ENCODE results near the gene MTCH2.
"Not testable (repeated sequence)": the region's sequence is repeated elsewhere in the genome, so short reads cannot be mapped to it uniquely, and the experiment has no call there.

Gene MTCH2

DNA sequence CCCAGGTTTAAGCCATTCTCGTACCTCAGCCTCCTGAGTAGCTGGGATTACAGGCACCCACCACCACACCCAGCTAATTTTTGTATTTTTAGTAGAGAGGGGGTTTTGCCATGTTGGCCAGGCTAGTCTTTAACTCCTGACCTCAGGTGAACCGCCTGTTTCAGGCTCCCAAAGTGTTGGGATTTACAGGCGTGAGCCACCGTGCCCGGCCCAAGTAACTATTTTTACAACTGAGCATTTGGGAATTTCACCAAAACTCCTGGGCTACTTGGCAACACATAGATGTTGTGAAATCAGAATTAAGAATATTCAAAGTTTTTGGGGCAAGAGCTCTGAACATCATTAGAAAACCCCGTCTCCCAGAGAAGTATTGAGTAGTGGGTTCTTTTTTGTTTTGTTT is 1.9 kb downstream of the MTCH2 start:
- DNase-seq (ENCODE audit: low read depth in 2 of 3, low spot score in 1 of 3): not testable (repeated sequence)

DNA sequence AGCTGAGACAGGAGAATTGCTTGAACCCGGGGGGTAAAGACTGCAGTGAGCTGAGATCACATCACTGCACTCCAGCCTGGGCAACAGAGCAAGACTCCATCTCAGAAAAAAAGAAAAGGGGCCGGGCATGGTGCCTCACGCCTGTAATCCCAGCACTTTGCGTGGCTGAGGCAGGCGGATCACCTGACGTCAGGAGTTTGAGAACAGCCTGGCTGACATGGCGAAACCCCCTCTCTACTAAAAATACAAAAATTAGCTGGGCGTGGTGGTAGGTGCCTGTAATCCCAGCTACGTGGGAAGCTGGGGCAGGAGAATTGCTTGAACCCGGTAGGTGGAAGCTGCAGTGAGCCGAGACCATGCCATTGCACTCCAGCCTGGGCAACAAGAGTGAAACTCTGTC is 6.0 kb downstream of the MTCH2 start:
- DNase-seq (ENCODE audit: low read depth in 2 of 3, low spot score in 1 of 3): not testable (repeated sequence)

DNA sequence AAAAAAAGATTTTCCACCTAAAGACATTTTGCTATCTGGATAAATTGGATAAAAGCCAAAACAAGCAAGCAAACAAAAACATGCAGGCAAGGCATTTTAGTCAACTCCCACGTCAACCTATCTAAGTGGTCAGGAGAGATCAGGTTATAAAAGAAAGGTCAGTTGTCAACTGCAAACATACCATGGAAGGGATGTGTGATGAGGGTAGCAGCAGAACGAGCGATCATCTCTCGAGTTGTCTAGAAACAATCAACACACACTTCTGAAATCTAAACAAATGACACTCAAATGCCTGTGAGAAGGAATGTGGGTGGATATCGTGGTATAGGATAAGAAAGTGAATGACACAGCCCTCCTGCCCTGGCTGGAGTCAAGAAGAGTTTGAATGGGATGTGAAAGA is 10.9 kb downstream of the MTCH2 start:
- no peak for DNase-seq (ENCODE audit: low read depth in 2 of 3, low spot score in 1 of 3)

DNA sequence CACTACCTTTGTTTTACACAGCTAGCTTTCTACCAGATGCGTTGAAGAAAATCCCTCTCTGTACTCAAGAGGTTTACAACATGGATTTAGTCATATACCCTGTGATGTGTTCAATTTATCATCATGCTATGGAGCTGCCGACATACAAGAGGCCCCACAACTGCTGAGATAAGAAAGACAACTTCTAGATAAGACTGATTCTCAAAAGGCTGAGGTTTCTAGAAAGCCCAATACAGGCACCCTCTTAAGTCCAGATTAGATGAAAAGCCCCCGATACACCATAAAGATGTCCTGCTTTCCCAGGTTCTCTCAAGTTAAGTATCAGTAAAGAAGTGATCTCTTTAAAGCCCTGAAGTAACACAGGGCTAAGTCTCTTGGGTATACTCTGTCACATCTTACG is 14.3 kb downstream of the MTCH2 start:
- DNase-seq (ENCODE audit: low read depth in 2 of 3, low spot score in 1 of 3): no peak

DNA sequence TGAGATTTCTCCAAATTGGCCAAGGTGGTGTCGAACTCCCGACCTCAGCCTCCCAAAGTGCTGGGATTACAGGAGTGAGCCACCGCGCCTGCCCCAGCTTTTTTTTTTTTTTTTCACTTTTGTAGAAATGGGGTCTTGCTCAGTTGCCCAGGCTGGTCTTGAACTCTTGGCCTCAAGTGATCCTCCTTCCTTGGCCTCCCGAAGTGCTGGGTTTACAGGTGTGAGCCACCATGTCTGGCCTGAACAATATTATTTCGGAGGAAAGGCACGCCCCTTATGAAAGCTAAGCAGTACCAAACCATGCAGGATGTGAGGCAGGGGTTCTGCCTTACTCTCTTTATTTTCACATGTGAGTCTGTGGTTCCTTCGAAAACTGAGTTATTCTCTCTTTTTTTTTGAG is 16.1 kb downstream of the MTCH2 start:
- no peak for DNase-seq (ENCODE audit: low read depth in 2 of 3, low spot score in 1 of 3)

DNA sequence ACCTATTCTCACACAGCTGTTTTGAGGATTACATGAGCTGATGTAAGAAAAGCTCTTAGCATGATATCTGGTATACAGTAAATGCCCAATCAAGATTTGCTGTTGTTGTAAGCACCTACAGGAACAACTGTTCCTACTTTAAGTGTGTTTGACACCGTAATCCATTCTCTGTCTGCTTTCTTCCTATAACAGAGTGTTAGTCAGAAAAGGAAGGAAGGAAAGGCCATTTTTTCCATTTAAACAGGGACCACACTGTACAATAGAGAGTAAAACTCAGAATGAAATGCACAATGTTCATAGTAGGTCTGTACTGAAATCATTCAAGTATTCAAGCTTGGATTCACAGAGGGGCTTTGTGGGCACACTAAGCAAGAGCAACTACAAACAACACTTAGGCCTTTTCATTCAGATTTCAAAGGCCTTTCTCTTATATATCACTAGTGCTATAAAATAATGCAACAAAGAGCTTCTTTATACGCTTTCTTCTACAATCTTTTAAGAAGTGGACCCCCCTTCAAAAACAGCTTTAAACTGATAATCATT is 21.5 kb downstream of the MTCH2 start:
- DNase-seq (ENCODE audit: low read depth in 2 of 3, low spot score in 1 of 3): no peak

DNA sequence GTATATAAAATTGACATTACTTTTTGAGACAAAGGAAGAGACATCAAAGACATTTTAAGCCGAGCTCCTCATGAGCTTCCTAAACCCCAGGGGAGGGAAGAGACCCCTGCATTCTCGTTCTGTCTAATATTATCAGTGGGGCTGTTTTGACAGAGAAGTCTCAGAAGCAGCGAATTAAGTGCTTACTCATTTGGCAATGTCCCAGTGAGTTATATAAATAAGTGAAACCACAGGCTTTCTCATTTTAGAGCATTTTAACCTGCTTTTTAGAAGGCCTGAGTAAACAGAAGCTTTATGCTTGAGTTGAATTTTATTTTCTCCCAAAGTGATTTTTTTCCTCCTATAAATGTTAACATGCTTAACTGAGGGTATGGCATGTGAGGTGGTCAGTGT is 24.9 kb downstream of the MTCH2 start:
- DNase-seq (ENCODE audit: low read depth in 2 of 3, low spot score in 1 of 3): no peak

DNA sequence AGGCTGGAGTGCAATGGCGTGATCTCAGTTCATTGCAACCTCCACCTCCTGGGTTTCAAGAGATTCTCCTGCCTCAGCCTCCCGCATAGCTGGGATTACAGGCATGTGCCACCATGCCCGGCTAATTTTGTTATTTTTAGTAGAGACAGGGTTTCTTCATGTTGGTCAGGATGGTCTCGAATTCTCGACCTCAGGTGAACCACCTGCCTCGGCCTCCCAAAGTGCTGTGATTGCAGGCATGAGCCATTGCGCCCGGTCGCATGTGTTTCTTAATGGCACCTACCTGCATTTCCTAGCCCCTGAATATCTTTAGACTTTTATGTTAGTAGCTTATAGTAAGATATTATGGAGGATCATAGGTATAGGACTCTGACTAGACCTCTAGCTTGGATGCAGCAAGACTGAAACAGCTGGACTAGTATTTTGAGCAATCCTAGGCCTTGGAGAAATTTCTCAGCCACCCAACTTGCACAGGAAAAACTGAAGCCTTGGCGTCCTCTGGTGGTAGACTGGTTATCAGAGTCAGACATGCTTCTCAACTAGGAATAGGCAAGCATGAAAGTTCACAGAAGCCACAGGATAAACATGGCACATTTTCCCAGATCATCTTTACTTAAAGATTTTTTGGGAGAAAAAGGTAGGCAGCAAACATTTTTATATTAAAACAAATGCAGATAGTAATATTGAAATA is 25.5 kb downstream of the MTCH2 start:
- no peak for DNase-seq (ENCODE audit: low read depth in 2 of 3, low spot score in 1 of 3)

DNA sequence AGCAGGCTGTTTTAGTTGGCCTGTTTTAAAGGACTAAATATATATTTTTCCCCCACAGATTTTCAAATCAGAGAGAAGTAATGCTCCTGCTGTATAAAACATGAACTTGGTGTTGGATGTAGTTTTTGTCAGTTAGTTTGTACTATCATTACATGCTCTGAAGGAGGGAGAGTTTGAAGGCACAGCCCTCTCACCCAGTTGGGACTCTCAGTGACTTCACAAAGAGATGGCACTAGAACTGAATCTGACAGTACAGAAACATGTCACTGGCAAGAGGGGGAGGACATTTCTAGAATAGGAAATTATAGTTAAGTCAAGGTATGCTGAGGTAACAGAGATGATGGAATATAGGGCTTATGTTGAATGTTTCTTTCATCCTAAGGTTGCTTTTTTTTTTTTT is 27.1 kb downstream of the MTCH2 start:
- no peak for DNase-seq (ENCODE audit: low read depth in 2 of 3, low spot score in 1 of 3)

DNA sequence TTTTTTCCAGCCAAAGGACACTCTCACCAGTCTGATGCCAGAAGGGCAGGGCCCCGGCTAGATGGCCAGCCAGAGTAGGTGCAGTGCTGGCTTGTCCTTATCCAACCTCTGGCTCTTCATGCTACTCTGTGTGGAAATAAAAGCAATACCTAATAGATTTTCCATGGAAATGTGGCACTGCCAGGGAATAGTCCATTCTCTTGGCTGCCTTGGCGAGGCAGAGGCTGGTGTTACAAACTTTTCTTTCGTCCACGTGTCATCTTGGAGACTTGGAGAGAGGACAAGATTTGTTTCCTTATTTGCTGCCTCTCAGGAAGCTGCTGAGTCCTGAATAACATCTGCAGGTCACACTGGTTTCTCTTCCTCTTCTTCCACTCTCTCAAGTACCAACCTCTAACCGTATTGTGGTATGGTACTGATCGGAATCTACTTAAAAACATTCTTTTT is 31.0 kb downstream of the MTCH2 start:
- DNase-seq (ENCODE audit: low read depth in 2 of 3, low spot score in 1 of 3): no peak

DNA sequence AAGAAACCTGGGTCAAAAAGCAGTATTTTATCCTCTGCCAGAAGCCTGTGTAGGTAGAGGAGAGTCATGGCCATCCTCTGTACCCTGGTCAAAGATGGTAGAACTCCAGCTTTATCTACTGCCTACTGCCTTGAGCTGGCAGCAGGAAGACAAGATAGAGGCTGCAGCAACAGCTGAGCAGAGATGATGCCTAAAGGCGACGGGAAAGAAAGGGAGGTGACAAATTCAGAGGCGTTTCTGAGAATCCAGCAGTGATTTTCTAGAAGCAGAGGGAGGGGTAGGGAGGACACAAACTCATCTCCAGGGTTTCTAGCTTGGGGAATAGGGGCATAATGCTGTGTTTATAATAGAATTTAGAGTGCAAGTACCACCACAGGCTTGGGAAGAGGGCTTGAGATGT is 32.7 kb downstream of the MTCH2 start:
- no peak for DNase-seq (ENCODE audit: low read depth in 2 of 3, low spot score in 1 of 3)

DNA sequence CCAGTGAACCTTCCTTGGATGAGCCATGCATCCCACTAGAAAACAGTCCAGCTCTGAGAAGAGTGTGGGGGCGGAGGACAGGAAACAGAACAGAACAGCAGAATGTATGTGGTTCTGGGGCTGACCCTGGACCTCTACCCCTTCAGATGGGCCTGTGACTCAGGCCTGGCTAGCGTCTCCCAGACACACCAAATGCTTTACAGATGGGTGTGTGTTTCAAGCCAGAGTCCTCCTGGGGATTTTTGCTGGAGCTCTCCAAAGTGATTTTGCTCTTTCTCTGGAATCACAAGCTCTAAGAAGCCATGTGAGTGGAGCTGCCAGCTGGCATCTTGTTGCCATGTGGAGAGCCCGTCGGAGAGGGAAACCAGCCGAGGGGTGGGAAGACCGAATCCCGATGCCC is 35.0 kb downstream of the MTCH2 start:
- DNase-seq (ENCODE audit: low read depth in 2 of 3, low spot score in 1 of 3): no peak

DNA sequence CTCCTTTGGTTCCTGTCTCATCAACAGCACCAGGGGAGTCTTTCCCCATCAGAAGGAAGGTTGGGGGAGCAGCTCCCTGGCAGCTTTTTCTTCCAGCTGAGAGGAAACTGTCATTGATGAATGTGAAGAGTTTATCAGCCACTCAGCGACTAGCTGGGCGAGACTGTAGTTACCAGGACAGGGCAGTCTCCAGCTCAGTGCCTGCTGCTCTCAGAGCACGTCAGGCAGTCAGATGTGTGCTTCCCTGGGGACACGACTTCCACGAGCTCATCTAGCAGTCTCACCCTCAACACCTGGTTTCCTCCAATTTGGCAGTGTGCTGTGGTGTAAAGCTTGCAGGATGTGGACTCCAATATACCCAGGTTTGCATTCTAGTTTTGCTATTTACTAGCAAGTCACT is 35.6 kb downstream of the MTCH2 start:
- no peak for DNase-seq (ENCODE audit: low read depth in 2 of 3, low spot score in 1 of 3)

DNA sequence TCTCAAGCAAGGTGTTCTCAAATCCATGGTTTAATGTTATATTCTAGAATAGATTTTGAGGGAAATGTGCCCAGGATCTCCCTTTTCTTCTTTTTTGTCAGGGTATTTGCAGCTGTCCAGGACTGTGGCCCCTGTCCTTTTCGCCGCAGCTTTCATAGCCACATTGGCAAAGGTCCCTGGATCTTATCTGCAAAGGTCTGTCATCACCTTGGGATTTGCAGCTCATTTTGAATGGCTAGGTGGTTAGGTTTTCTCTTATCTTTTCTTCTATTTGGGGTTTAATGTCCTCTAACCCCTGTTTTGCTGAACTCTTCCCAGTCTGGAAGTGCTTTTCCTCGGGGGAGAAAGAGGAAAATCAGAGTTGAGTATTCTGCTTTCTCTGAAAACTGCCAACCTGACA is 36.4 kb downstream of the MTCH2 start:
- no peak for DNase-seq (ENCODE audit: low read depth in 2 of 3, low spot score in 1 of 3)

DNA sequence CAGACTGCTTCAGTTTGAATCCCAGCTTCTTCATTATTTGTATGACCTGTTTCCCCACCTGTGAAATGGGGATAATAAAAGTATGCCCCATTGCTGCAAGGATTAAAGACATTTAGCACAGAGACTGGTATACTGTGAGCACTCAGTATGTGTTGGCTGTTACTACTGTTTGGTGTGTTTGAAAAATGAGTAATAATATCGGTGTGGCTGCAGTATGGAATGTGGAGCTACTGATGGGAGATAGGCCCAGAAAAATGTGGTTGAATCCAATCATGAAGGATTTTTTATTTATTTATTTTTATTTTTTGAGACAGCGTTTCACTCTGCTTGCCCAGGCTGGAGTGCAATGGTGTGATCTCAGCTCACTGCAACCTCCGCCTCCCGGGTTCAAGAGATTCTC is 39.1 kb downstream of the MTCH2 start:
- DNase-seq (ENCODE audit: low read depth in 2 of 3, low spot score in 1 of 3): no peak

DNA sequence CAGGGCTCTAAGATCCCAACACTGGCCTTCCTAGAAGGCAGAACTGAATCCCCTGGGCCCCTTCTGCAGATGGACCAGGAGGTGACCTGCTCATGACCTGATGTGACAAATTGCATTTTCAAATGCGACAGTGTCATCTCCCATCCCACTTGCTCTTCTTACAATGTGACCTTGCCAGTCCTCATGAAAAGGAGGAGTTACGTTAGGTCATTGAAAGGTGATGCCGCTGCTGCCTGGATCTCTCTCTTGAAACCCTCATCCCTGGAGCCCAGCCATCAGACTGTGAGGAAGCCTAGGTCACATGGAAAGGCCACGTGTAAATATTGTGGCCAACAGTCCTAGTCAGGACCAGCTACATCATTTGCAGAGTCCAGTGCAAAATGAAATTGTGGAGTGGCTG is 42.5 kb downstream of the MTCH2 start:
- no peak for DNase-seq (ENCODE audit: low read depth in 2 of 3, low spot score in 1 of 3)

DNA sequence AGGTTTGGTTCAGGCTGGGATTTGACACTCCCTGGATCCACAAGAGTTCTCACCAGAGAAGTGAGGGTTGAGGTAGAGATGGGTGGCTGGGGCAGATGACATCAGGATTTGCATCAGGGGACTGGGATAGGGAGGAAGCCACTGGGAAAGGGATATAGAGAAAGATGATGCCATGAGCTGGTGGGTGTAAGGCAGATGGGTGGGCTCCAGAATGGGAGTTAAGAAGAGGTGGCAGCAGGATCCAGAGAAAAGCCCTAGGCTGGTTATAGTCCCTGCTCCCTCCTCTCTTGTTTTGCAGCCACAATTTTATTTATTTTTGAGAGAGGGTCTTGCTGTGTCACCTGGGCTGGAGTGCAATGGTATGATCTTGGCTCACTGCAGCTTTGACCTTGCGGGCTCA is 46.4 kb downstream of the MTCH2 start:
- no peak for DNase-seq (ENCODE audit: low read depth in 2 of 3, low spot score in 1 of 3)

DNA sequence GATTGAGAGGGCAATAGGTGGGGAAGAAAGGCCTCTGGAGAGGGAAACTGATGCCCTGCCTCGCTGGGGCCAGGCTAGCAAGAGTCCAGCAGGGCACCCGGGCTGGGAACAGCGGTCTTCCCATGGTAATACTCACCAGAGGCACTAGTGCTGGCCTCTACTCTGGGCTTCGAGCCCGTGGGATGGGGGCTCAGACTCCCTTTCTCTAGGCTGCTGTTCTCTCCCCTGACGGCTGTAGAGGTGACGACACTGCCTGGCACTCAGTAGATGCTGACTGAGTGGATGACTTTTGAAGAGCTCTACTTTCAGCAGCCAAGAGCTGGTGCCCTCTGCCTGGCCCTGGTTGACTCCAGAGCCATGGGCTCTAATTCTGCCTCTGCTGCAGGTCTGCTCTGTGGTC is 47.3 kb downstream of the MTCH2 start:
- no peak for DNase-seq (ENCODE audit: low read depth in 2 of 3, low spot score in 1 of 3)

DNA sequence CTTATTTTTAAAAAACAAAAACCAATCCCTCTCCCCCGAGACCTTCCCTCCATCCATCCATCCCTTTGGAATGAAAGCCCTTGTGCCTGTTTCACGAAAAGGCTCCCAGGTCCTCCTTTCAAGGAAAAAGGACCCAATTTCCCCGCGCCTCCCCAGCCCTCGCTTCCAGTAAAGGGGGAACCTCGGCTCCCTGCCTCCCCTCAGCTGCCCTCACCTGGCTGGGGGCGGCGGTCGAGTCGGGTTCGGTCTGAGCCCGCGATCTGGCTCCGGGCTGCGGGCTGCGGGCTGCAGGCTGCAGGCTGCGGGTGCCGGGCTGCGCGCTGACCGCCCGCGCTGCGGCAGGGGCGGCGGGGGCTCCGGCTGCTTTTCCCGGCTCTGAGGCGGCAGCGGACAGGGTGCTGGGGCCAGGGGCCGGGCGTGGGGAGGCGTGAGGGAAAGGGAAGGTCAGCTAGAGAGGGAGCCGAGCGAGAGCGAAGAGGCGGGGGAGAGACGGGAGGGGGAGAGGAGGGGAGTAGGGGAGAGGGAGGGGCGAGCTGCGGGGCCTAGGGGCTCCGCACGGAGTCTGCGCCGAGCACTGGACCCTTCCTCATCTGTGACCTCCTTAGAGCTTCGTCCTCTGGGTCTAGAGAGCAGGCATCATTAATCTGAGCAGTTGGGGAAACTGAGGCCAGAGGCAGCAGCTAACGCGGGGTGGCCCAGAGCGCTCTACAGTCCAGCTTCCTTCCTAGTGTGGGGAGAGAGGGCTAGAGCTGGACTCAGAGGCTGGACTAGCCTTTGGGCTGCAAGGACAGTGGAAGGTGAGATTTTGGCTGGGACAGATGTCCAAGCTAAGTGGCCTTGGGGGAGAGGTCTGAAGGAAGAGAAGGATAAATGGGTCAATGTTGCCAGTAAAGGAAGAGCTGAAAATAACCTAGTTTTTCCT is 48.2 kb downstream of the MTCH2 start, which contains the start of gene C1QTNF4:
TSS of gene C1QTNF4 (minus strand) at position 478 of the 922 bp plus-strand sequence. CDS start 3,601 bp downstream, outside the sequence.
- no peak for DNase-seq (ENCODE audit: low read depth in 2 of 3, low spot score in 1 of 3)

DNA sequence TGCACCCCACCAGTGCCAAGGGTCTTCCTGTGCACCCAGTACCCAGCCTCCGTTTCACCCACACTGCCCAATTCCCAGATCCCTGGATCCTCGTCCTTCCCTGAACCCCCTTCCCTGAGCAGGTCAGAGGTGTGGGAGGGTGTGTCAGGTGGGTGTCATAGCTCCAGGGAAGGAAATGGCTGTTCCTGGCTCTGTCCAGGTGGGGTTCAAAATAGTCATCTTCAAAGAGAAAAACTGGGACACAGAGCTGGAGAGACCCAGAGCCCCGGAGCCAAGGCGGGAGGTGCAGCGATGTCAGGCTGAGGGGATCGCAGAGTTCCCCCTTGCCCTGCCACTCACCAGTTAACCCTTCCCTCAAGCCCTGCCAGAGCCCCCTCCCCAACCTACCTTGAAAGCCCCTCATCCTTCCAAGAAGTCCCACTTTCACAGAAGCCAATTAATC is 48.8 kb downstream of the MTCH2 start:
- no peak for DNase-seq (ENCODE audit: low read depth in 2 of 3, low spot score in 1 of 3)

DNA sequence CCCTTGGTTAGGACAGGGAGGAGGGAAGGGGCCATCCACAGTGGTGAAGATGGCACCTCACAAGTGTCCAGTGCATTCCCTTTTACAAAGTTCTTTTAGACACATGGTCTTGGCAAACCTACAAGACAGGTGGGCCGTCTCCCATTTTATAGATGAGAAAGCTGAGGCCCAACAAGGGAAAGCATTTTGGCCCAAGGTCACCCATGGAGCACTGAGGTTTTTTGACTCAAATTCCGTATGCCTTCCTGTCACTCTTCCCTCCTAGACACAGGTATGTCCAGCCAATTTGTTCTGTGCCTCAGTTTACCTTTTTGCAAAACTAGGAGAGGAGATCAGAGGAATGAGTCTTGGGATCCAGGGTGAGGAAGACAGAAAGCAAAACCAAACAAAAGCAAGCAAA is 49.4 kb downstream of the MTCH2 start:
- DNase-seq (ENCODE audit: low read depth in 2 of 3, low spot score in 1 of 3): no peak

DNA sequence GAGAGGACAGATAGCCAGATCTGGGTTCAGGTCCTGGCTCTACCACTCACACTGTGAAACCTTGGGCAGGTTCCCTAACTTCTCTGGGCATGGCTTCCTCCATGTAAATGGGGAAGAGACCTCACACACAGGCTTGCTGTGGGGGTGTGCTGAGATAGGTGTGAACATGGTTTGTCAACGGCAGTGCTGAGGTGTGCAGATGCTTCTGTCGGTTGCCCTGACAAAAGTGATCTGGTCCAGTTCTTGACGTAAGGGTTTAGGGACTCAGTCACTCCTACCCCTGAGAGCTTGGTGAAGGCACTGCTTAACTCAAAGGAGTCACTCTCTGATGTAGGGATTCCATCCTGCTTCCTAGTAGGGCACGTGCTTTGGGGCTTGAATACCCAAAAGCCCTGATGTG is 50.1 kb downstream of the MTCH2 start:
- no peak for DNase-seq (ENCODE audit: low read depth in 2 of 3, low spot score in 1 of 3)

Data from stimulated activated CD4-positive, alpha-beta T cell treated with anti-CD3 and anti-CD28 coated beads, Interleukin-12 subunit alpha, Interleukin-12 subunit beta, amount 100 ng/mL, for 48 hours (primary cell).